Activated CD8-positive, alpha-beta T cell treated with anti-CD3 and anti-CD28 coated beads for 36 hours (primary cell): Measurements from ENCODE around the gene NUMBL. TPM values are rescaled to one million over a fixed set of nuclear protein-coding genes. Genes with fewer than 3 reads are reported as not detected.
"Not testable (repeated sequence)": the region's sequence is repeated elsewhere in the genome, so short reads cannot be mapped to it uniquely, and the experiment has no call there.

Experiments
- ATAC-seq: fragments of 200-7000 bp; cut with Tn5 transposase; one replicate; pipeline ENCODE4 v1.10.0; 2021; ENCODE audit warnings: mild to moderate bottlenecking, moderate library complexity
- CTCF ChIA-PET: fragments of 350-600 bp; sonication (Branson Sonifier 250); formaldehyde crosslinking; loops from one replicate; lab custom pipeline; 2021; ENCODE audit warnings: antibody characterized with exemption; lab: Charles Lee
- POLR2A ChIA-PET: fragments of 350-600 bp; sonication (Branson Sonifier 250); formaldehyde crosslinking; loops from one replicate; lab custom pipeline; 2021; ENCODE audit warnings: antibody characterized with exemption; lab: Charles Lee
- DNase-seq: peaks from one replicate; pipeline ENCODE4 v3.0.0-alpha.2; 2020
- H3K27ac Mint-ChIP-seq: one replicate; pipeline ENCODE4 v1.8.0; 2021; ENCODE audit warnings: mild to moderate bottlenecking, mixed read lengths
- H3K27me3 Mint-ChIP-seq: one replicate; pipeline ENCODE4 v1.8.0; 2021; ENCODE audit warnings: mixed read lengths
- H3K36me3 Mint-ChIP-seq: one replicate; pipeline ENCODE4 v1.8.0; 2021; ENCODE audit warnings: low read depth, mixed read lengths
- H3K4me1 Mint-ChIP-seq: one replicate; pipeline ENCODE4 v1.8.0; 2021; ENCODE audit warnings: low read depth, mixed read lengths
- H3K4me3 Mint-ChIP-seq: one replicate; pipeline ENCODE4 v1.8.0; 2021; ENCODE audit warnings: mild to moderate bottlenecking, moderate library complexity, mixed read lengths
- H3K9me3 Mint-ChIP-seq: one replicate; pipeline ENCODE4 v1.8.0; 2021; ENCODE audit warnings: mixed read lengths
- CTCF ChIP-seq: fragments of 200-600 bp; IDR thresholded peaks from one replicate; pipeline ENCODE4 v1.8.0; 2022; ENCODE audit warnings: antibody characterized with exemption, mild to moderate bottlenecking
- intact Hi-C: fragments of 100-400 bp; cut with micrococcal nuclease; formaldehyde crosslinking; loops from one replicate; pipeline ENCODE4 v1.10.0; 2022
- total RNA-seq, 2 experiments: library from RNA; stranded (reverse); gene quantifications; one replicate each; pipeline ENCODE4 v1.2.3, GENCODE V29; 2021

NUMBL gene
- total RNA-seq, 2 experiments from 2014 or later, result 13.7 to 17.7 TPM

- Mint-ChIP-seq H3K4me1 (peaks cover 17% of the 10 kb centered on the region), H3K27me3 (no peaks in the 10 kb centered on the region), H3K4me3 (no peak overlapping the region), H3K9me3 (no peaks in the 10 kb centered on the region), H3K36me3 (no peaks in the 10 kb centered on the region), H3K27ac (no peak overlapping the region)
- ChIA-PET POLR2A (no interaction called here), CTCF (interaction anchor here (4.7 kb wide), 1 partner anchor 24 kb away, joined by 33 read pairs; no protein-coding TSS in a partner anchor)
- TF ChIP-seq CTCF, result no peak
- ATAC-seq (no peak), DNase-seq (no peak)
- intact Hi-C loops, result no loop called here
Observed at GRCh38 chr19:40659116-40659515, 31.3 kb downstream of the NUMBL start.

GRCh38 chr19:40658031-40658430 is 32.4 kb downstream of the NUMBL start:
- H3K9me3 Mint-ChIP-seq, result no peaks in the 10 kb centered on the region
- POLR2A ChIA-PET, result no interaction called here
- H3K4me1 Mint-ChIP-seq, result peaks cover 8% of the 10 kb centered on the region
- H3K4me3 Mint-ChIP-seq, result no peak overlapping the region
- no peak for TF ChIP-seq CTCF
- CTCF ChIA-PET, result interaction anchor here (0.8 to 4.7 kb wide), 4 partner anchors 23 to 162 kb away, joined by 3 to 33 read pairs (median 5); no protein-coding TSS in a partner anchor
- ATAC-seq (no peak), DNase-seq (no peak)
- no peak overlapping the region for H3K27ac Mint-ChIP-seq
- no peaks in the 10 kb centered on the region for H3K27me3 Mint-ChIP-seq
- intact Hi-C loops, result no loop called here
- no peaks in the 10 kb centered on the region for H3K36me3 Mint-ChIP-seq

GRCh38 chr19:40655684-40656083 is 34.8 kb downstream of the NUMBL start:
- H3K4me3 Mint-ChIP-seq, DNase-seq, POLR2A ChIA-PET, H3K4me1 Mint-ChIP-seq, H3K9me3 Mint-ChIP-seq, intact Hi-C loops, CTCF ChIA-PET, H3K27me3 Mint-ChIP-seq, H3K36me3 Mint-ChIP-seq, ATAC-seq, H3K27ac Mint-ChIP-seq: not testable (repeated sequence)

- DNase-seq, H3K9me3 Mint-ChIP-seq, H3K27ac Mint-ChIP-seq, intact Hi-C loops, POLR2A ChIA-PET, H3K36me3 Mint-ChIP-seq, H3K27me3 Mint-ChIP-seq, ATAC-seq, H3K4me1 Mint-ChIP-seq, H3K4me3 Mint-ChIP-seq: not testable (repeated sequence)
- CTCF ChIA-PET, result interaction anchor here (2.5 kb wide), 1 partner anchor 18 kb away, joined by 16 read pairs; no protein-coding TSS in a partner anchor
Observed at GRCh38 chr19:40652303-40652702, 38.1 kb downstream of the NUMBL start.

GRCh38 chr19:40650749-40651305 is 39.6 kb downstream of the NUMBL start:
- ChIA-PET CTCF (interaction anchor here (2.5 kb wide), 1 partner anchor 16 kb away, joined by 16 read pairs; no protein-coding TSS in a partner anchor), POLR2A (interaction anchor here (0.8 kb wide), 1 partner anchor 10 kb away, joined by 3 read pairs; no protein-coding TSS in a partner anchor)
- no peak for TF ChIP-seq CTCF

GRCh38 chr19:40649903-40650675 is 40.4 kb downstream of the NUMBL start:
- intact Hi-C loops, result not testable (repeated sequence)
- CTCF ChIA-PET, result interaction anchor here (2.5 kb wide), 1 partner anchor 16 kb away, joined by 16 read pairs; no protein-coding TSS in a partner anchor

More at GRCh38 chr19:40650749-40651305, 39.6 kb downstream of the NUMBL start:
- no peaks in the 10 kb centered on the region for H3K27me3 Mint-ChIP-seq
- peaks cover 1% of the 10 kb centered on the region for H3K4me1 Mint-ChIP-seq
- no peak for DNase-seq
- no peak for ATAC-seq
- intact Hi-C loops, result no loop called here
- H3K4me3 Mint-ChIP-seq, result no peak overlapping the region
- H3K36me3 Mint-ChIP-seq, result no peaks in the 10 kb centered on the region
- no peaks in the 10 kb centered on the region for H3K9me3 Mint-ChIP-seq
- no peak overlapping the region for H3K27ac Mint-ChIP-seq

More at GRCh38 chr19:40649903-40650675, 40.4 kb downstream of the NUMBL start:
- ATAC-seq, H3K4me1 Mint-ChIP-seq, H3K36me3 Mint-ChIP-seq, H3K9me3 Mint-ChIP-seq, H3K27ac Mint-ChIP-seq, DNase-seq, H3K4me3 Mint-ChIP-seq, H3K27me3 Mint-ChIP-seq: not testable (repeated sequence)
- POLR2A ChIA-PET, result interaction anchor here (0.8 kb wide), 1 partner anchor 10 kb away, joined by 3 read pairs; no protein-coding TSS in a partner anchor
